ENCODE data around the gene ZNF273.

Gene ZNF273

DNA sequence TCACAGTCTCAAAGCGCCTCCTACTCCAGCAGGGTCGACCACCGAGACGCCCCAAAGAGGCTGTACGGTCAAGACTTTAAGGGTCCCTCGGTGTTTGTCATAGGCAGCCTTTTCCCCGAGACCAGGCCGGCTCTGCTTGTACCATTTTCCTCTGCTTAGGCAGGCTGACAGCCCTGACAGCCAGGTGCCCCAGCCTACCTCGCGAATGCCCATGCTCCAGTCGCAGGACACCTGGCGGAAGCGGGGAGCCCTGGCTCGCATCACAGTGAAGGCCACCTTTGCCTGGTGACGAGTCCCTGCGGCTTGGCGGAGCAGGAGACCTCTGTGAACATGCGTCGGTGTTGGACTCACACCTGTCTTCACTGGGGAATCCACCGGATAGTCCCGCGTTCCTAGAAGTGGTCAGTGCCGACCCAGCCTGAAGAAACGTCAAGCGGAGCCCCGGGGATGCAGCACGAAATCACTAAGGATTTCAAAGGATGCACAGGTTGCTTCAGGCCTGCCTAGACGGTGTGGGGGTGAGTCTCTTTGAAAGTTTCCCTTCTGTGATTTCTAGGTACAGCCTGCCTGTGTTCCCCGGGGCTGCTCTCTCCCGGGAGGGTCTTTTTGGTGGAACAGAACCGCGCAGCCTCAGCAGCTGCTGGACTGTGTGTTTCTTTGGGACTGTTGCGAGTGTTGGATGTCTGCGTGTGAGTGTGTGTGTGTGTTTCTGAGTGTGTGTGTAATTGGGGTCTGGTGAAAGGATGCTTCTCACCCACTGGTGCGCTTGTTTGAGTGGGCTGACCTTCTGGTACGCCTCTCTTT, 30.5 kb upstream of the ZNF273 start:
- no peak for DNase-seq (ENCODE audit: low read depth in 1 of 2, low spot score in 1 of 2)
- no peak for TF ChIP-seq JUND (IDR thresholded peaks at IDR 0.05; ENCODE audit: low read depth)
- in situ Hi-C loops (cut with HindIII; ENCODE audit: low pct_unique_long_range_greater_than_20kb, low sequenced_read_pairs): no loop called here

GRCh38 chr7:64873155-64873500, 29.9 kb upstream of the ZNF273 start:
- no peak for DNase-seq (ENCODE audit: low read depth in 1 of 2, low spot score in 1 of 2)
- no peak for TF ChIP-seq JUND (IDR thresholded peaks at IDR 0.05; ENCODE audit: low read depth)
- in situ Hi-C loops (cut with HindIII; ENCODE audit: low pct_unique_long_range_greater_than_20kb, low sequenced_read_pairs): no loop called here

DNA sequence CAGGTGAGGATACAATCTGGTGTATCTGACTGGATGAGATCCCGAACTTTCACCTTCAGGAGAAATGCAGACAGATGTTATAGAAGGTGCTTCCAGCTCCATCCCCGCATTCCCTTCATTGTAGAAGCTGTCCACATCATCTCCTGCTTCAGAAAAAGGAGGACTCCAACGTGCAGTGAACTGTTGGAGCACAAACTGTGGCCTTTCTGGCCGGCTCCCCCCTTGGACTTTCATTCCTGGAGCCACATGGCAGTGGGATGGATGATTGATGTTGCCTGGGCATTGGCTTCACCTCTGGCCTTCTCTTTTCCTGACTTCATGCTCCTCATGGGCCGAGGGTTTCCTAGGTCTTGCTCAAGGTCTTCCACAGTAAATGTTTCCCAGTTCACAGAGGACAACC, 29.6 kb upstream of the ZNF273 start:
- in situ Hi-C loops (cut with HindIII; ENCODE audit: low pct_unique_long_range_greater_than_20kb, low sequenced_read_pairs): no loop called here
- no peak for DNase-seq (ENCODE audit: low read depth in 1 of 2, low spot score in 1 of 2)
- TF ChIP-seq JUND (IDR thresholded peaks at IDR 0.05; ENCODE audit: low read depth): no peak

- DNase-seq (ENCODE audit: low read depth in 1 of 2, low spot score in 1 of 2): no peak
- TF ChIP-seq JUND (IDR thresholded peaks at IDR 0.05; ENCODE audit: low read depth): no peak
- in situ Hi-C loops (cut with HindIII; ENCODE audit: low pct_unique_long_range_greater_than_20kb, low sequenced_read_pairs): no loop called here
Measured at GRCh38 chr7:64874114-64874513, 29.0 kb upstream of the ZNF273 start.

DNA sequence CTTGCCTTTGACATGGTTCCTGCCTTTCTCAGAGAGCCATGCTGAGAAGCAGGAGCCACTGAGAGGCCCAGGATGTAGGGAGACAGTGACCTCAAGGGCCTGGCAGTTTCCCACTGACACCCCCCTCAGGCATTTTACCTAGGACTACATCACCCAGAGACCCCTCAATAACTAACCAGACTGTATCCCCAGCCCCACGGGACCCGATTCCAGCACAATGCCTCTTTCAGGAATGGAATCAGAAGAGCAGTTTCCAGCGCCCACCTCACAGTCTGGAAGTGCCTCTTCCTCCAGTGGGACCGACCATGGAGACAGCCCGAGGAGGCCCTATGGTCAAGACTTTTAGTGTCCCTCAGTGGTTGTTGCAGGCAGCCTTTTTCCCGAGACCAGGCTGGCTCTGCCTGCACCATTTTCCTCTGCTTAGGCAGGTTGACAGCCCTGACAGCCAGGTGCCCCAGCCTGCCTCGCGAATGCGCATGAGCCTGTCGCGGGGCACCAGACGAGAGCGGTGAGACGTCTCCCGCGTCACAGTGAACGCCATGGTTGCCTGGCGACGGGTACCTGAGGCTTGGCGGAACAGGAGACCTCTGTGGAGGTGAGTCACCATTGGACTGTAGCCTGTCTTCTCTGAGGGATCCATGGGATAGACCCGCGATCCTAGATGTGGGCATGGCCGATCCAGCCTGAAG, 28.4 kb upstream of the ZNF273 start:
- TF ChIP-seq JUND (IDR thresholded peaks at IDR 0.05; ENCODE audit: low read depth): no peak
- no peak for DNase-seq (ENCODE audit: low read depth in 1 of 2, low spot score in 1 of 2)
- in situ Hi-C loops (cut with HindIII; ENCODE audit: low pct_unique_long_range_greater_than_20kb, low sequenced_read_pairs): no loop called here

- no peak for DNase-seq (ENCODE audit: low read depth in 1 of 2, low spot score in 1 of 2)
- in situ Hi-C loops (cut with HindIII; ENCODE audit: low pct_unique_long_range_greater_than_20kb, low sequenced_read_pairs): no loop called here
- no peak for TF ChIP-seq JUND (IDR thresholded peaks at IDR 0.05; ENCODE audit: low read depth)
Measured at GRCh38 chr7:64875258-64875657, 27.8 kb upstream of the ZNF273 start.

DNA sequence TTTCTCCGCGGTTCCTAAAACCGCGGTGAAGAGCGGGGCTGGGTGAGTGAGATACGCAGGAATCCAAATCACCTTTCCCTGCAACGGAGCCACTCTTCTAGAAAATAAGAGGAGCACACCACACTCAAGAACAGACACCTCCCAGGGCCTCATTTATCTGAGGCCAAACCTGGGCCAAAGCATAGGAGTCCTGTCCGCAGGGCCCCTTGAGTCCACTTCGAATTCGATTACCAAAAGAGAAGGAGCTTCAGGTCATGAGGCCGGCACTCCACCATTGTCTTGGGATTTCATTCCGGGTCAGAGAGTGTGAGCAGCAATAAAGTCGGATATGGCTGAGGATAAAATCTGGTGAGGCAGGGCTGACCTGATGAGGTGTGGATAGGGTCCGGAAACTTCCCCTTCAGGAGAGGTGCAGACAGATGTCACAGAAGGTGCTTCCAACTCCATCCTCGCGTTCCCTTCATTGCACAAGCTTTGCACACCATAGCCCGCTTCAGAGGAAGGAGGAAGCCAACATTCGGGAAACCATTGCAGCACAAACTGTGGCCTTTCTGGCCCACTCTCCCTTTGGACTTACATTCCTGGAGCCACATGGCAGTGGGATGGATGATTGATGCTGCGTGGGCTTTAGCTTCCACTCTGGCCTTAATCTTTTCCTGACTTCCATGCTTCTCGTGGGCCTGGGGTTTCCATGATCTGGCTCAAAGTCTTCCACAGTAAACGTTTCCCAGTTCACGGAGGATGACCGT, 27.2 kb upstream of the ZNF273 start:
- in situ Hi-C loops (cut with HindIII; ENCODE audit: low pct_unique_long_range_greater_than_20kb, low sequenced_read_pairs): no loop called here
- DNase-seq (ENCODE audit: low read depth in 1 of 2, low spot score in 1 of 2): no peak
- TF ChIP-seq JUND (IDR thresholded peaks at IDR 0.05; ENCODE audit: low read depth): no peak

DNA sequence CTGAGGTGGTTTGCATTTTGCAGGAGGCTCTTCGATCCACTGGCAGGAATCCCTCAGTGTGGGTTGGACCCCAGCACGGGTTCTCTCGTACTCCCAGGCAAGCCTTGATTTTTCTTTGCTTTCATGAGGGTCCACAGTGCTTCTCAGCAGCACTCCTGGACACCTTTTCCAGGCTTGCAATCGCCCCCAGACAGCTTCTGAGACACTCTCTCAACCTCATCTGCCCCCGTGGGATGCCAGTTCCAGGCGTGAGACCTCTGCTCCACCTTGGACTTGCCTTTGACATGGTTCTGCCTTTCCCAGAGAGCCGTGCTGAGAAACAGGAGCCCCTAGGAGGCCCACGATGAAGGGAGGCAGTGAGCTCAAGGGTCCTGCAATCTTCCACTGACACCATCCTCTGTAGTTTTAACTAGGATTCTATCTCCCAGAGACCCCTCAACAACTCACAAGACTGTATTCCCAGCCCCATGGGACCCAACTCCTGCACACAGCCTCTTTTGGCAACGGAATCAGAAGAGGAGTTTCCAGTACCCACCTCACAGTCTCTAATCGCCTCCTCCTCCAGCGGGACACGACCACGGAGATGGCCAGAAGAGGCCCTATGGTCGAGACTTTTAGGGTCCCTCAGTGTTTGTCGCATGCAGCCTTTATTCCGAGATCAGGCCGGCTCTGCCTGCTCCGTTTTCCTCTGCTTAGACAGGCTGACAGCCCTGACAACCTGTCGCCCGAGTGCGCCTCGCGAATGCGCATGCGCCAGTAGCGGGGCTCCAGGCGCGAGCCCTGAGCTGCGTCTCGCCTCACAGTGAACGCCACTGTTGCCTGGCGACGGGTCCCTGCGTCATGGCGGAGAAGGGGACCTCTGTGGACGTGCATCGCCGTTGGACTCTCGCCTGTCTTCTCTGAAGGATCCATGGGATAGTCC, 26.0 kb upstream of the ZNF273 start:
- in situ Hi-C loops (cut with HindIII; ENCODE audit: low pct_unique_long_range_greater_than_20kb, low sequenced_read_pairs): no loop called here
- peak in 1 of 2 experiments; percentile 12 for DNase-seq (ENCODE audit: low read depth in 1 of 2, low spot score in 1 of 2)
- TF ChIP-seq JUND (IDR thresholded peaks at IDR 0.05; ENCODE audit: low read depth): no peak

DNA sequence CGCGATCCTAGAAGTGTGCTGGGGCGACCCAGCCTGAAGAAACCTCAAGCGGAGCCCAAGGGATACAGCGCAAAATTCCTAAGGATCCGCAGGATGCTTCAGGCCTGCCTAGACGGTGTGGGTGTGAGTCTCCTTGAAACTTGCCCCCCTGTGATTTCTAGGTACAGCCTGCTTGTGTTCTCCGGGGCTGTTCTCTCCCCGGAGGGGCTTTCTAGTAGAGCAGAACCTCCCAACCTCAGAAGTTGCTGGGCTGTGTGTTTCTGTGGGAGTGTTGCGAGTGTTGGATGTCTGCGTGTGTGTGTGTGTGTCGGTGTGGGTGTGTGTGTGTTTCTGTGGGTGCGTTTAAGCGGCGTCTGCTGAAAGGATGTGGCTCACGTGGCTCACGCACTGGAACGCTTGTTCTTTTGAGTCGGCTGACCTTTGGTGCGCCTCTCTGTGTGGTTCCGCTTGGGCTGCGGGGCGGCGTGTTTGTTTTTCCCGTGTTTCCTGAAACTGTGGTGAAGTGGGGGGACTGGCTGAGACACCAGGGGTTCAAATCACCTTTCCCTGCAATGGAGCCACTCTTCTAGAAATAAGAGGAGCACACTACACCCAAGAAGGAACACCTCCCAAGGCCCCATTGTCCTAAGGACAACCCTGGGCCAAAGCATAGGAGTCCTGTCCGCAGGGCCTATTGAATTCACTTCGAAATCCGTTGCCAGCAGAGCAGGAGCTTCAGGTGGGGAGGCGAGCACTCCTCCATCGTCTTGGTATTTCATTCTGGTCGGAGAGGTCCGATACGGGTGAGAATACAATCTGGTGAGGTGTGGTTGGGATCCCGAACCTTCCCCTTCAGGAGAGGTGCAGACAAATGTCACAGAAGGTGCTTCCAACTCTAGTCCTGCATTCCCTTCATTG, 25.1 kb upstream of the ZNF273 start:
- no peak for TF ChIP-seq JUND (IDR thresholded peaks at IDR 0.05; ENCODE audit: low read depth)
- no peak for DNase-seq (ENCODE audit: low read depth in 1 of 2, low spot score in 1 of 2)
- in situ Hi-C loops (cut with HindIII; ENCODE audit: low pct_unique_long_range_greater_than_20kb, low sequenced_read_pairs): no loop called here

- in situ Hi-C loops (cut with HindIII; ENCODE audit: low pct_unique_long_range_greater_than_20kb, low sequenced_read_pairs): no loop called here
- no peak for TF ChIP-seq JUND (IDR thresholded peaks at IDR 0.05; ENCODE audit: low read depth)
- peak in 1 of 2 experiments; percentile 6 for DNase-seq (ENCODE audit: low read depth in 1 of 2, low spot score in 1 of 2)
Measured at GRCh38 chr7:64878684-64879083, 24.4 kb upstream of the ZNF273 start.

DNA sequence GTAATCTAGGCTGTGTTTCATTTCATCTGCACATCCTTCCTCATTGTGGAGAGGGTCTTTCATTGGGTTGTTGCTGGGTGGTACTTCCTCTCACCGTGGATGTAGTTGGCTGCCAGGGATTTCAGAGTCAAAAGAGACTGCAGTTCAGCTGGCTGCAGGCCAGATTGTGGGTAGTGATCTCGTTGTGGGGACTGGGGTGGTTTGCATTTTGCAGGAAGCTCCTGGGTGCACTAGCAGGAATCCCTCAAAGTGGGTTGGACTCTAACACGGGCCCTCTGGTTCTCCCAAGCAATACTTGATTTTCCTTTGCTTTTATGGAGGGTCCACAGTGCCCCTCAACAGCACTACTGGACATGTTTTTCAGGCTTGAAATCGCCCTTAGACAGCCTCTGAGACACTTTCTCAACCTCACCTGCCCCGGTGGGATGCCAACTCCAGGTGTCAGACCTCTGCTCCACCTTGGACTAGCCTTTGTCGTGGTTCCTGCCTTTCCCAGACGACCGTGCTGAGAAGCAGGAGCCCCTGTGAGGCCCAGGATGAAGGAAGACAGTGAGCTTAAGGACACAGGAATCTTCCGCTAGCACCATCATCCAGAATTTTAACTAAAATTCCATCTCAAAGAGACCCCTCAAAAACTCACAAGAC, 23.9 kb upstream of the ZNF273 start:
- DNase-seq (ENCODE audit: low read depth in 1 of 2, low spot score in 1 of 2): no peak
- TF ChIP-seq JUND (IDR thresholded peaks at IDR 0.05; ENCODE audit: low read depth): no peak
- in situ Hi-C loops (cut with HindIII; ENCODE audit: low pct_unique_long_range_greater_than_20kb, low sequenced_read_pairs): no loop called here

Data from T47D (cell line).